Activated naive CD8-positive, alpha-beta T cell treated with anti-CD3 and anti-CD28 coated beads, Interleukin-2, amount 50 U/mL, for 16 hours (primary cell): ENCODE data around the gene SETD2.
"Not testable (repeated sequence)": the region's sequence is repeated elsewhere in the genome, so short reads cannot be mapped to it uniquely, and the experiment has no call there.

Source experiments
- DNase-seq: peaks from one replicate; pipeline ENCODE4 v3.0.0-alpha.2; 2020; ENCODE audit warnings: low read depth, low spot score

The SETD2 gene

DNA sequence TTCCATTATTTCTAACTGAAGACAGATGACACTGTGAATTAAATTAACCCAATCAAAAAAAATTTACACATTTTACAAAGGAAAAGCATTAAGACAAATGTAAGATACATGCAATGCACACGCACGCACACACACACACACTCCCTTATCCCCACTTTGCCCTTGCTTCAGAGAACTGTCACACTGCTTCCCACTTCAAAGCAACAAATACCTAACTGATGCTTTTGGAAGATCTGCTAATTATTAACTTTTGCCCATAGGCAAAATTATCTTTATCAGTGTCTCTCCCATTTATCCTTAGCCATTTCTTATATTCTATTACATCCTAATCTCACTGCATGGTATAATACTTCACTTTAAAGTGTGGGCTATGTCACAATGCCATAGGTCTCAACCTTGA lies 60.3 kb downstream of the SETD2 start:
- DNase-seq: no peak

DNA sequence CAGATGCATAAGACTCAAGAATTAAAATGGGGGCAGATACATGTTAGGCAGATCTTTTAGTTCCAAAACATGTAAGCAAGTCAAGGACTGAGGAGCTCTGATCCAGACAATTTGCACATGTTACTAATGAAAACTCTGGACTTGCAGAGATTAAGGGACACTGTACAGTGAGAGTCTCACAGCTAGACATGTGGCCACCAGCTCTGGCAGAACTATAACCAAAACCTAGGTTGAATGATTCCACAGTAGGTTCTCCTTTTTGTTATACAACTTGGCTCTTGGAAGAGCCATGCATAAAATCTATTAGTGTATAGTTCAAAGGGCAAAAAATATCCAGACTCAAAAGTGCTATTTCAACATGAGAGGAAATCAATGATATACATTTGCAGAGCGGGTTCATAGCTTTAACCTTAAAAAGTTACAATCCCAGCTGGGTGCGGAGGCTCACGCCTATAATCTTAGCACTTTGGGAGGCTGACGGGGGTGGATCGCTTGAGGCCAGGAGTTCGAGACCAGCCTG lies 61.8 kb downstream of the SETD2 start:
- no peak for DNase-seq

DNA sequence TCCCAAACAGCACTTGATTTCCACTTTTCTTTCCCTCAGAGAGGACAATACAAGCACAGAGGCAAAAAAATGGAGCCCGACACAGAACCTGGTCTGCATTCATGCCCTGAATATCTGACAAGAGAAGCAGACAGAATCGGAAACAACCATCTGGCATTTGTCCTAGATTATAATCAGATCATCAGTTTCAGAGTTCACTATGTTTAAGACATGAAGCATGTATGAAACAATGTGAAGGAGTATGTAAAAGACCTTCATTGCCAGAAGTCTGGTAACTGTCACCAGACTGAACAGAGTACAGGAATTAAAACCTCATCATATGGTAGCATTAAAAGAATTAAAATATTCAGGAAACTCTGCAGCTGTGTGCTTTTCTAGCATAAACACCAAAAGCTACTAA lies 65.0 kb downstream of the SETD2 start:
- no peak for DNase-seq

DNA sequence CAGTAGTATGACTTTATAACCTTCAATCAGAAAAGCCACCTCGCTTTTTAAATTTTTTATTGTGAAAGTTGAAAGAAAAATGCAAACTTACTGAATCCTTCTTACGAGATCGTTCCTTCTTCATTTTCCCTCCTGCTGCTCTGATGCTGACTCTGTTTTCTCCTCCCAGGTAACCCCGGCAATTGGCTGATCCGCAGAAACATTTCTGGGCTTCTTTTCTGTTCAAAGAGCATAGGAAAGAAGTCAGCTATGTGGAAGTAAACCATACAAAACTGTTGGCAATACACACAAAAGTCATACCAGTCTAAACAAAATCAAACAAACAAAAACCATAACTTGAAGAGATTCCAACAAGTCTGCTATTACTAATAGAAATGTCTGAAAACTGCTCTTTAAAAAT lies 66.0 kb downstream of the SETD2 start:
- no peak for DNase-seq

DNA sequence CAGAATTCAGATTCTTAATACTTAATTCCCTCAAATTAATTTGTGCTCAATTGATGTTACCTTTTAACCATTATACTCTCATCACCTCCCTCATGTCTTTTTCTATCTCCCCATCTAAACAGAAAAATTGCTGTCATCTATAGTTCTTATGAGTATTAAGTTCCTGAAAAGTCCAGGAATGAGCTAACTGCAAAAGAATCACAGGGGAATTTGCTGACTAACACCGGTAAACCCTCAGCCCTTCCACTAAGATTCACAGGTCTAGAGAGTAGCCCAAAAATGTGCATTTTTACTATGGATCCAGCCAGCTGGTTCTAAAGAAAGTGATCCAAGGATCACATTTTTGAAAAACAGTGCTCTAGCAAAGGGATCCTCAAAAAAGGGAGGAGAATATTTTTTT lies 67.0 kb downstream of the SETD2 start:
- no peak for DNase-seq

DNA sequence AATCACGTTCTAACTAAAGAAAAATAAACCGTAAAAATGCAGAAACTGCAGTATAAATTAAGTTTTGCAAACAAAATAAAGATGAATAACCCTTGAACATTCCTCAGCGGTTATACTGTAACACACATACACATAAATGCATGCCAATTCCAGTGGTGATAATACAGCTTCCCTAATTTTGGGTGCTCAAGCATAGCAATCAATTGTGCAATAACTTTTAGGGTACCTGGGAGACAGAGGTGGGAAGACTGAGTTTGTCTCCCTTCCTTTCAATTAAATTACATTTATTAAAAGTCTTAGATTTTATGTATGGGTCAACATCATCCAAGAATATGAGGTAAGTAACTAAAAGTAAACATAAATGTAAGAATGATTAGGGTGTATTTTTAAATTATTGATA lies 71.8 kb downstream of the SETD2 start:
- DNase-seq: no peak

DNA sequence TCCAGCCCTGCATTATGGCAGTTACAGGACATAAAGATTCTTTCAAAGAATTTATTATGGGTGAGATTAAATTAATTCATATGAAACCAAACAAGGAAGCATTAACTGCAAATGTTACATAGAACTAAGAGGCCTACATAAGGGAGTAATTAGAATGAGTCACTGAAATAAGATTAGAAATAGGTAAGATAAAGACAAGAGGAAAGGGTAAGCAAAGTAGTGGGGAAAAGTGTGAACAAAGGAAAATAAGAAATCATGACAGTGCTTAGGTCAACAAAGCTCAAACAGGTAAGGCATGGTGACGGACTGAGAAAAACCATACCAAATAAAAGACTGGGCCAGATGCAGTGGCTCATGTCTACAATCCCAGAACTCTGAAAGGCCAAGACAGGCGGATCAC lies 74.3 kb downstream of the SETD2 start:
- no peak for DNase-seq

DNA sequence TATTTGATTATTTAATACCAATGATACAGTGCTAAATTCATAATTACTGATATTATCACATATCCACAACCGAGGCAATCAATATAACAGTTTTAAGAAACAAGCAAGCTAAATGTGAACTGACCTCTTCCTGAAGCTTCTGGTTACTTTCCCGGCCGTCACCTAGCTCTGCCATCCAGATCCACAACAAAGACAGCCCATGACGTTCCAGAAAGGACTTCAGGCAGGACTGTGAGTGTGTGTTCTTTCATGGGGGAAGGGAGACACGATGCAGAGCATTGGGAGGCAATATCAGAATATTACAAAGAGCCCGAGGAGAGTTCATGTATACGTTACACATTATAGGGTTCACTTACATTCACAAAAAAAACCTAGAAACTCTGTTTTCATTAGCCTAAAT lies 77.8 kb downstream of the SETD2 start:
- DNase-seq: no peak

DNA sequence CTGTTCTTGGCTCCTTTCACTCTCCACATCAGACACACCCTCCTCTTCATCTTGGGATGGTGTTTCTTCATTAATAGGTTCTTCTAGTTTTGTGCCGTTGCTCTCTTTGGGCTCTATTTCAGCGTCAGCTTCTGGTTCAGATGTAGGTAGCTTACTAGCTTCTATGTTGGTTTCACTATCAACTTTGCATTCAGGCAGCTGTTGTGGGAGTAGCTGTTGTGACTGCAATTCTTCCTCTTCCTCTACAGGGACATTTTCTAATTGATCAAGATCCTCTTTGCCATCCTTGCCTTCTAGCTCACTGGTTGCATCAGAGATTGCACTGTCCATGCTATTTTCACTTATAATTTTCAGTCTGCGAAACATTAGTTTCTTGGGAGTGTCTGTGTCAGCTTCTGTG lies 80.1 kb downstream of the SETD2 start:
- DNase-seq: no peak

DNA sequence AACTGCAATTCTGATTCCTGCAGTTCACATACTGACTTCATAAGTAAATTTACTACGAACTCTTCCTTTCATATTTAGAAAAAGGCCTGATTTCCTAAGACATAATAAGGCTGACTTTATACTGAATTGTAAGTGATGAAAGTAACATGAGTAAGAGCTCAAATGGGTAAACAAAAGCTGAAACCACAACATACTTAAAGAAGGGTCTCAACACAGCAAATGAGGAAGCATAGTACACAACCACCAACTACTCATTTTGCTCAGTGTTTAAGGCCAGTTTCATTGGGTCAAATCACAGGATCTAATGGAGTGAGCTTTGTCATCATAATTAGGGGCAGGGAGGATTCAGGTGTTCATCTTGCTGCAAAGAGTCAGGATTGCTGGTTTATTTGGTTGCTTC lies 81.4 kb downstream of the SETD2 start:
- no peak for DNase-seq

DNA sequence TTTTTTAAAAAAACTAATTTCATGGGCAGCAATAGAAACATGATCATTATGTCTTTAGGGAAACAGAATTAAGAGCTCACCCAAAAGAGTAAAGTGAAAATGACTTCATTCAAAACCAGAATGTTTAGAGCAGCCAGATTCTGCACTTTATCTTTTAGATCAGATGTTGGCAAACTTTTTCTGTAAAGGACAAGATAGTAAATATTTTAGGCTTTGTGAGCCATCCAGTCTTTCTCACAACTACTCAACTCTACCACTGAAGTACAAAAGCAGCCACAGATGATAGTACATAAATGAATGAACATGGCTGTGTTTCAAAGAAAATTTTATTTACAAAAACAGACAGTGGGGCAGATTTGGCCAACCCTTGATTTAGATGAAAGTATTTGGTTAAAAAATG lies 84.5 kb downstream of the SETD2 start:
- no peak for DNase-seq

DNA sequence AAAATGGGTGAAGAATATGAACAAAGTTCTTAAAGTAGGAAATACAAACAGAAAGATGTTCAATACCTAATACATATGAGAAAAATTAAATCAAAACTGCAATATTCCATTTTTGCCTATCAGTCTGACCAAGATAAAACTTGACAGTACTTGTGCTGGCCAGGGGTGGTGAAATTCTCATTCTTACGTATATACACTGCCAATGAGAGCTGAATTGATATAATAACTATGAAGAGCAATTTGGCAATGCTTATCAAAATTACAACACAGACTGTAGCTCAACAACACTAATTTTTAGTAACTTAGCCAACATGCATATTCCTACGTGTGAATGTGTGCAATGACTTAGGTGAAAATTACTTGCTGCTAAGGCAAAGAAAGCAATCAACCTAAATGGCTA lies 90.2 kb downstream of the SETD2 start:
- DNase-seq: no peak

DNA sequence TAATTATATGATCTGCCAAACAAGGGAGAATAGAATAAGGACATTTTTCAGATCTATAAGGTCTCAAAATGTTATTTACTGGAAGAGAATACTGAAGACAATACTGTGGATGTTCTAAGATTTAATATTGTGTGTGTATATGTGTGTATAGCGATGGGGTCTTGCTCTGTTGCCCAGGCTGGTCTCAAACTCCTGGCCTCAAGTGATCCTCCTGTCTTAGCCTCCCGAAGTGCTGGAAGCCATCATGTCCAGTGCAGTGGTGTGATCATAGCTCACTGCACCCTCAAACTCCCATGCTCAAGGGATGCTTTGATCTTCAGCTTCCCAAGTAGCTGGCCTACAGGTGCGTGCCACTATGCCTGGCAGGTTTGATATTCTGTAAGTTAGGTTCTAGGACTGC lies 93.1 kb downstream of the SETD2 start:
- DNase-seq: no peak

DNA sequence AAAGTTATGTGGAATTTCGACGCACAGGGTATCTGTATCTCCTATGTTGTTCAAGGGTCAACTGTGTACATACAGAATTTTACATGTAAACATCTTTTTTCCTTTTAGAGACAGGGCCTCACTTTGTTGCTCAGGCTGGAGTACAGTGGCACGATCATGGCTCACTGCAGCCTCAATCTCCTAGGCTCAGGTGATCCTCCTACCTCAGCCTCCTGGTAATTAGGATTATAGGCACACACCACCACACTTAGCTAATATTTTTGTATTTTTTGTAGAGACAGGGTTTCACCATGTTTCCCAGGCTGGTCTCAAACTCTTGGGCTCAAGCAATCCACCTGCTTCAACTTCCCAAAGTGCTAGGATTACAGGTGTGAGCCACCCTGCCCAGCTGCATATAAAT lies 97.7 kb downstream of the SETD2 start:
- not testable (repeated sequence) for DNase-seq

DNA sequence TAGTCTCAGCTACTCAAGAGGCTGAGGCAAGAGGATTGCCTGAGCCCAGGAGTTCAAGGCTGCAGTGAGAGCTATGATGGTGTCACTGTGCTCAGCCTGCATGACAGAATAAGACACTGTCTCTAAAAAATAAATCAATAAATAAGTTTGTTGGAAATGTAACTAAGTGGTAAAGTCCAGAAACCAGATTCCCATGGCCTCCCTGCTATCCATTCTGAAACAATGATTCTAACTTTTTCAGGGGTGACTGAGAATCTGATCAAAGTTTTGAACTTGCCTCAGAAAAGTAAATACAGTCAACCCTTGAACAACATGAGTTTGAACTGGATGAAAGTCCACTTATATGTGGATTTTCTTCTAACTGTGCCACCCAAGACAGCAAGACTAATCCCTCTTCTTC lies 98.2 kb downstream of the SETD2 start:
- DNase-seq: no peak

DNA sequence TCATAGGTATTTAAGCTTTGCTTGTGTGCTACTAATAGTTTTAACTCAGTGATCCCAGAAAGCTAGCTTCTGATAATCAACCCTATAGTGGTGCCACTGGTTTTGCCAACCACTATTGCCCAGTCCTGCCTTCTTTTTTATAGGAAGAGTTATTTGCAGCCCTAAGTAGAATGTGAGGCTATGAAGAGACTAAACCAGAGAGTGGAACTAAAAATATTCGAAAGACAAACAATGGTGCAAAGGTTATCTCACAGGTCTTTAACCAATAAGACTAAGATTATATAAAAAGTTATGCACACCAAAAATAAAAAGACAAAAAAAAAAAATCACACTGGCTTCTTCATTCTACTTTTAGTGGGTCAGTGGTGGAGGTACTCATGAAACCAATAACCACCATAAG lies 98.9 kb downstream of the SETD2 start:
- DNase-seq: no peak

DNA sequence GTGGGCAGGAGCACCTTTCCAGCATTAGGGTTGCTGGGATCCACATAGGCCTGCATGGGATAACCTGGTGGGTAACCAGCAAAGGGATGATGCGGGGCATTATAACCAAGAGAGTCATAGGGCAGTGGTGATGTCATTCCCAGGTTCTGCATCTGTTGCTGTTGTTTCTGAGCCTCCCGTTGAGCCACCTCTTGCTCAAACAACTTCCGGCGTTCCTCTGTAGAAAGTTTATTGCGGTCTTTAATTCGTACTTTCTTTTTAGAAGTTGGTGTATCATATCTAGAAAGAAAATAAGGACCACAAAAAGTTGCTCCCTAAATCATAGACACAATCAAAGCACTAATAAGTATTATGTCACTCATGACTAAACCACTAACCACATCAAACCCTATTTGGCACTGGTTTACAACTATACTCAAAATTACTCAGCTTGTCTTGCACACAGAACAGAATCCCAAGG lies 106.7 kb downstream of the SETD2 start:
- DNase-seq: peak; percentile 25

DNA sequence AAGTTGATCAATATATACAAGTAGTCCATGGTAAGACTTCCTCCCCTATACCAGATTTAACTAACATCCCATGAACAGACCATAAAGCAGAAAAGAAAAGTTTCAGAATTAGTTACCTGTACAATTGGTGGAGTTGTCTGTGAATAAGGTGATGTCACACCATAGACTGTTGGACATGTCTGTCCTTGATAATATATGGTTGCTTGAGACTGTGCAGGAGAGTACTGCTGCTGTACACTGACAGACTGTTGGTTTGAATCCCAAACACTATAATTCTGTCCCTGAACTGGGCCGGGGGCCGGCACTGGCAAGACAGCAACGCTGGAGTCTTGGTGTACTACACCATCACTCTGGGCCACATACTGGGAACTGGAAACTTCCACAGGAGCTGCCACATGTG lies 107.2 kb downstream of the SETD2 start:
- no peak for DNase-seq

DNA sequence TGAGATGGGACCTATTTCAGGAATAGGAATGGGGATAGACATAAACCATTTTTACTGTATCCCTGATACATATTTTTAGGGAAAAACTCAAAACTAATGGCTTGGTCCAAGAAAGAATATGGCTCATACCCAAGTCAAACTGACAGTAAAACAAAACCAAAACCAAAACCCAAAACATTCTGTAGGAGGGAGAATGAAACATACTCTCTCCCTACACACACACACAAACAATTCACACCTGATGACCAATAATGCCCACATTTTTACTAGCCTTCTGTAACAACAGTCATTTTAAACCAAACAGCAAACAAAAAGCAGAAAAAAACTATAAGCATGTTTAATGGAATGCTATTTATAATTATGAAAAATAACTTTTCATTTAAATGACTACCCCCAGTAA lies 109.5 kb downstream of the SETD2 start:
- no peak for DNase-seq

DNA sequence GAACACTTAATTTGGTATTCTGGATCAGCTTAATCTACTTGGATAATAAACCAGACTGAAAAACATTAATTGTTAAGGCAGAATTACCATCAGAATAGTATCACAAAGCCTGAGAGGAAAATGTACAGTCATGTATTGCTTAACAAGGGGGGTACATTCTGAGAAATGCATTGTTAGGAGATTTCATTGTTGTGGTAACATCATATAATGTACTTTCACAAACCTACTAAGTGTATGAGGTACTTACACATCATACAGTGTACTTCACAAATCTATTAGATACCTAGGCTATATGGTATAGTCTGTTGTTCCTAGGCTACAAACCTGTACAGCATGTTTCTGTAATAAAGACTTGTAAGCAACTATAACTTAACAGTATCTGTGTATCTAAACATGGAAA lies 116.2 kb downstream of the SETD2 start:
- DNase-seq: no peak

DNA sequence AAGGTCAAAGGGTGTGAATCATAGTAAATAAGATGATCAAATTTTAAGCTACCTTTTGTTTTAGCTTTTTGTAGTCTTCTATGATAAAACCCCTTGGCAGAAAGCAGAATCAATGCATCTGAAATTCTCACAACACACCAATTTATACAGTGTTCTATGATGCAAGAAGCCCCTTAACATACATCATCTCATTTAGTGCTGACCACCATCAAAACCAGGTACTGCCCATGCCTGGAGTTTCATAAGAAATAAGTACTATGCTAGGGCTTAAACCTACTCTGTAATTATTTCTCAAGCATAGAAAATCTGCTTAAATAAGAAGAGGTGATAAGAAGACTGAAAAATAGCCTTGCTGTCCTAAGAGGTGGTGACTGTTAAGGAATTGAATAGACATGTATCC lies 116.8 kb downstream of the SETD2 start:
- no peak for DNase-seq

DNA sequence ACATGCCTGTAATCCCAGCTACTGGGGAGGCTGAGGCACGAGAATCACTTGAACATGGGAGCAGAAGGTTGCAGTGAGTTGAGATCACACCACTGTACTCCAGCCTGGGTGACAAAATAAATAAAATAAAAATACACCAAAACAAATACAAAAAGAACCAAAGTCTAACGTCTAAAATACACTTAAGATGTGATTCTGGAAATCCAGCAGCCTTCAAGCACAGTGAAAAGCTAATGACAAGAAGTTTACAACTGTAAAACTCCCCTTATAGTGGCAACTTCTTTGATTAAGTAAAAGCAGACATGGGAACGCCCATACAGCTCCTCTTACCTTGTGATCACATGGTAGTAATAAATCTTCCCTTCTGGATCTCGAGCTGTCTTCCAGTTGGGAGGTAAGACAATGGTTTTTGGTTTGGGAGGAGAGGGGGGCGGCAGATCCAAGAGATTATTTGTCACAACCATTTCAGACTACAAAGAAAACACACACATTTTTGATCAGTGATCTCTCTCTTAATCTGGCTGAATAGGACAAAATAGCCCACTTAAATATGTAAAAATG lies 121.6 kb downstream of the SETD2 start:
- DNase-seq: no peak

DNA sequence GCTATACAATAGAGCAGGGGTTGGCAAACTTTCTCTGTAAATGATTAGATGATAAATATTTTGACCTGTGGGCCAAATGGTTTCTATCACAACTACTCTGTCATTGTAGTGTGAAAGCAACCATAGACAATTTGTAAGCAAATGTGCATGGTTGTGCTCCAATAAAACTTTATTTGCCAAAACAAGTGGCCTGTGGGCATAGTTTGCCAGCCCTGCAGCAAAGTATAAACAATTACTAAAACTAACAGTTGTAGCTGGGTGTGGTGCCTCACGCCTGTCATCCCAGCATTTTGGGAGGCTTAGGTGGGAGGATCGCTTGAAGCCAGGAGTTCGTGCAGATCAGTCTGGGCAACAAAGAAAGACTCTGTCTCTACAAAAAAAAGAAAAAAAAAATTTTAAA lies 122.8 kb downstream of the SETD2 start:
- no peak for DNase-seq

DNA sequence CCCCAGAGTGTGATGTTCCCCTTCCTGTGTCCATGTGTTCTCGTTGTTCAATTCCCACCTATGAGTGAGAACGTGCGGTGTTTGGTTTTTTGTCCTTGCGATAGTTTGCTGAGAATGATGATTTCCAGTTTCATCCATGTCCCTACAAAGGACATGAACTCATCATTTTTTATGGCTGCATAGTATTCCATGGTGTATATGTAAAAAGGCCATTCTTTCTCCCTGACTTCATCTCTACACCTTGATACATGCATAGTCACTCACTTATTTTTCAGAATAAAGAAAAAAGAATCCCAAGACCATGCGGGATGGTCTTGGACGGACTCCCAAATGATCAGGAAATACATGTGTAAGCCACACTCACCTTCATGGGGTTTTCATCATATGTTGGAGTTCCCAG lies 126.6 kb downstream of the SETD2 start:
- DNase-seq: not testable (repeated sequence)
